NCI-H146 treated with DMSO at 0.1 percent for 48 hours (cell line): ENCODE data around the gene CCL27.

Experiments
- DNase-seq: peaks from one replicate; lab custom pipeline; 2025; ENCODE audit not compliant: unreplicated experiment; lab: John Stamatoyannopoulos, UW

Gene CCL27

DNA sequence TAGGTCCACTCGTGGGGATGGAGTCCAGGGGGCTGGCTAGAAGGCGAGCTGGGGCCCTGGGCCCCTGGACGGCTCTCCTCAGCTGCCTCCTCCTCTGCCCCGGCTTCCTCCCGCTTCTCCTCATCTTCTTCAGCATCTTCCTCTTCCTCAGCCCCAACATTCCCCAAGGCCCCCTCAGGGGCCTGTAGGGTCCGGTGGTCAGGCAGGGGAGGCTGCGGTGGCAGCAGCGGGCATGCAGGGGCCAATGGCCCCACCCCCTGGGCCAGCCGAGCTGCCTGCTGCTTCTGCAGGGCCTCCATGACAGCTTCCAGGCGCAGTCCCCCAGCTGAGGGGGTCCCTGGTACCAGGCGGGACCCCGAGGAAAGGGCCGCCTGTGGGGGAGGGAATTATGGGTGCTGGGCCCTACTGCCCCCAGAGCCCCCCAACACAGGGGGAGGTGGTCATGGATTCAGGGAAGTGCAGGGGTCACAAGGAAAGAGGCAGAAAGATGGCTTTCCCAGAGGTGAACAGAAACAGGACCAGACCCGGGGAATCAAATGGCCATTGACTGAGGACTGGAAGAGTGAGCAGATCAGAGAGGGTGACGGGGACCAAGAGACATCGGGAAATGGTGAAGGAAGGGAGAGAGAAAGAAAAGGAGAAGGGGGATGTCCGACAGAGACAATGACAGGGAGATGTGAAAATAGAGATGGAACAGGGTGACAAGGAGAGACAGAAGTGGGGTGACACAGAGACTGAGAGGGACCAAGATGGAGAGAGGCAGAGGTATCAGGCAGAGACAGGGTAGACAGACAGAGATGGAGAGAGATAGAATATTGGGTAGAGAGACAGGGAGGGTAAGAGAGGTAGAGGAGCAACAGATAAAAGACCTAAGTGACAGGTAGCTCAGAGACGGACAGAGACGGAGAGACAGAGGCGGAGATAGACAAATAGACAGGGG is 34.5 kb downstream of the CCL27 start:
- DNase-seq = no peak

GRCh38 chr9:34625186-34625486 is 37.3 kb downstream of the CCL27 start:
- DNase-seq = no peak

DNA sequence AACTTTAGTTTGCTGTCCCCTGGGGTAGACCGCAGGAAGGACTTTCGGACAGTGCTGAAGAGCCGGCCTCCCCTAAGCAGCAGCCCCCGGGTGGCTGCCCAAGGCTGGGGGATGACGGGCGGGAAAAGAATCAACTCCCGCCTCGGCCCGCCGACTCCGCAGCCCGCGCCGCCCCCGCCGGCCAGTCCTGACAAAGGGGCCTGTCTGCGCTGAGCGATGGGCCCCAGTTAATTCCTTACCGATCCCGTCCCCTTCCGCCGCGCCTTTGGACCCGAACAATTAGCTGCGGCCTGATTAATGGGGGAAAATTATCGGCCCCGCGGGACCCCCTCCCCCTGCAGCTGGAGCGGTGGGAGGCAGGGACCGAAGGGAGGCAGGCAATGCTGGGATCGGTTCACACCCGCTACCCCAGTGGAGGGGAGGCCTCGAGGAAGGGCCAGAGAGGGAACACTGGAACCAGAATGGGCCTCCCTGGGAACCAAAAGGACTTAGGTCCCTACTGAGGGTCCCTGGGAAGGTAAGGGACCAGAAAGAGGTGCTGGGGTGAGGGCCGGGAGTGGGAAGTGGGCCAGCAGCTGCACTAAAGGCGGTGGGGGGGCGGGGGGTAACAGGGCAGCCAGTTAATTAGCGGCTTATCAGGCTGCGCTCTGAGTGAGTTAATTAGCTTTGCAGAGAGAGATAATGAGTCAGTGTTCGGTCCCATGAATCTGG is 37.8 kb downstream of the CCL27 start:
- no peak for DNase-seq

- no peak for DNase-seq
These were observed 38.9 kb downstream of the CCL27 start for GRCh38 chr9:34623374-34624235.

- peak; percentile 97 for DNase-seq
These were observed 42.1 kb downstream of the CCL27 start, which contains the start of gene DCTN3 for GRCh38 chr9:34620061-34620994. Gene DCTN3 (minus strand): TSS chr9:34620495. CDS start chr9:34620464, 31 bp downstream.

DNA sequence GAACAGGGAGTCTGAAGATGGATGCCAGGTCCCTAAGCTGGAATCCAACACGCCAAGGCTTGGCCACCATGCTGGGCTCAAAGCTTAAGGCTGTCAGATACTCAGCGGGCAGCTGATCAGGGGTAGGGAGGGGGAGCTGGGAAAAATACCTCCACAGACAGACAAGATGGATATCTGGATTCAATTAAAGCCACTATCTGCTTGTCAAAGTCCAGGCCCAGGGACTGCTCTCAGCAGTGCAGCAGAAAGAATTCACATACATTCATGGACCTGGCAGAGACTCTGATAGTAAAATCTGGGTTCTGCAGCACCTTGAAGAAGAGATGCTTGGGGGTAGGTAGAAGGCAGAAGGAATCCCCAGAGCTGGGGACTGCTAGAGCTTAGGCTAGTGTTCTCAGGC is 47.3 kb downstream of the CCL27 start:
- no peak for DNase-seq

DNA sequence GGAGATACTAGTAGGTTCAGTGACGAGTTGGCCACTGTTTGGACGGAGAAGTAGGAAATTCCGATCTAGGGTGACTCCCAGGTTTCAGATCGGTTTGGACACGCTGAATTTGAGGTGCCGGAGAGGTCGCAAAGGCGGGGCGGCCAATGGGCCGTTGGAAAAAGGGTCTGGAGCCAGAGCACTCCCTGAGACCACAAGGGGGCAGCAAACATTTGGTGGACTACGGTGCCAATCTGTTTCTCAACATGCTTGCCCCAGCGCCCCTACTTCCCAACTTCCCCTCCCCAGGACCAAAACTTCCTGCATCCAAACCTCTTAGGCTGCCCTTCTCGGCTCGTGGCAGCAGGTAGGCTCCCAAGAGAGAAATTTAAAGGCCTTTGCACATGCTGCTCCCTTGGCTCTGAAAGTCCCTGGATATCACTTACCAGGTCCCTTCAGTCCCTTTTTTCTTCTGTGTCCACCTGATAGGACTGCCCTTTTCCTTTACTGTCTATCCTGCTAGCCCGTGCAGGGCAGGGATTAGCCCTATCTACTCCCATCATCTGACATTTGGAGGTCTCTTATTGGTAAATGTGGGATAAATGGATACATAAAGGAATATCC is 49.6 kb downstream of the CCL27 start:
- DNase-seq = peak; percentile 70
